Measurements from ENCODE around the gene ZNHIT6. TPM values are rescaled to one million over a fixed set of nuclear protein-coding genes. Genes with fewer than 3 reads are reported as not detected.

Gene ZNHIT6
- polyA plus RNA-seq, 3 donors = 1.7 to 3.2 (median 2.0) TPM

DNA sequence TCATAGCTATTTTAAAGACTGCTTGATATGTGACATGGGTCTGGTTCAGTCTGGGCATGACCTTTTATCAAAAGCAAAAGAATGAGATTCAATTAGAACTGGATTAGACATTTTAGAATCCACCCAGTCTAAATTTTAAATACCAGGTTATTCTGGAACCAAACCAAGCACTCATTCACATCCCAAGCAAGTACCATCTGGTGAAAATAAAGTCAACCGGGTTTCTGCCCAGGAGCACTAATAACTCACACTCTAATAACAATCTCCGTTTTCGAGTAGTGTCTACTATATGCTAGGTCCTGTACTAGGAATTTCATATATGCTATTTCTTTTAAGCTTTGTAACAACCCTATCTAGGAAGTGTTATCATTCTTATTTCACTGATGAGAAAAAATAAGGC lies 30.6 kb downstream of the ZNHIT6 start:
- Mint-ChIP-seq H3K4me3 (no peak overlapping the region), H3K9me3 (no peaks in the 10 kb centered on the region), H3K27ac (no peak overlapping the region), H3K27me3 (ENCODE audit: low read depth in 3 of 3) (no peaks in the 10 kb centered on the region), H3K4me1 (no peaks in the 10 kb centered on the region), H3K36me3 (peaks cover 32 to 41% of the 10 kb centered on the region in 2 donors)
- peaks cover 32 to 65% of the 10 kb centered on the region in 2 donors for H3K36me3 ChIP-seq (replicated peaks in 1 of 2; ENCODE audit: control insufficient read depth in 1 of 2, insufficient read depth in 2 of 2, low read length in 2 of 2)
- TF ChIP-seq, protein P1, sequence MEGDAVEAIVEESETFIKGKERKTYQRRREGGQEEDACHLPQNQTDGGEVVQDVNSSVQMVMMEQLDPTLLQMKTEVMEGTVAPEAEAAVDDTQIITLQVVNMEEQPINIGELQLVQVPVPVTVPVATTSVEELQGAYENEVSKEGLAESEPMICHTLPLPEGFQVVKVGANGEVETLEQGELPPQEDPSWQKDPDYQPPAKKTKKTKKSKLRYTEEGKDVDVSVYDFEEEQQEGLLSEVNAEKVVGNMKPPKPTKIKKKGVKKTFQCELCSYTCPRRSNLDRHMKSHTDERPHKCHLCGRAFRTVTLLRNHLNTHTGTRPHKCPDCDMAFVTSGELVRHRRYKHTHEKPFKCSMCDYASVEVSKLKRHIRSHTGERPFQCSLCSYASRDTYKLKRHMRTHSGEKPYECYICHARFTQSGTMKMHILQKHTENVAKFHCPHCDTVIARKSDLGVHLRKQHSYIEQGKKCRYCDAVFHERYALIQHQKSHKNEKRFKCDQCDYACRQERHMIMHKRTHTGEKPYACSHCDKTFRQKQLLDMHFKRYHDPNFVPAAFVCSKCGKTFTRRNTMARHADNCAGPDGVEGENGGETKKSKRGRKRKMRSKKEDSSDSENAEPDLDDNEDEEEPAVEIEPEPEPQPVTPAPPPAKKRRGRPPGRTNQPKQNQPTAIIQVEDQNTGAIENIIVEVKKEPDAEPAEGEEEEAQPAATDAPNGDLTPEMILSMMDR (IDR thresholded peaks at IDR 0.05) = no peak
- no peaks in the 10 kb centered on the region for H3K79me2 ChIP-seq (ENCODE audit: insufficient read depth, low read length)
- no peaks in the 10 kb centered on the region for H4K20me1 ChIP-seq (ENCODE audit: insufficient read depth, low read length)
- no peaks in the 10 kb centered on the region for H3K9me3 ChIP-seq (replicated peaks in 1 of 2; ENCODE audit: control insufficient read depth in 1 of 2, insufficient read depth in 1 of 2, low read length in 2 of 2)
- H3K4me1 ChIP-seq (ENCODE audit: control insufficient read depth in 1 of 2, insufficient read depth in 2 of 2, low read length in 2 of 2) = no peaks in the 10 kb centered on the region
- no peak overlapping the region for H3K9ac ChIP-seq (ENCODE audit: insufficient read depth, low read length, poor library complexity, severe bottlenecking)
- no peaks in the 10 kb centered on the region for H3K27me3 ChIP-seq (ENCODE audit: control insufficient read depth in 2 of 2, insufficient read depth in 2 of 2, low read length in 2 of 2)
- no peak overlapping the region for H3K4me3 ChIP-seq (replicated peaks in 1 of 3; ENCODE audit: low read depth in 2 of 3, low read length in 3 of 3)
- no peak overlapping the region for H2AFZ ChIP-seq (ENCODE audit: insufficient read depth, low read depth, low read length, poor library complexity, severe bottlenecking)
- no peak for DNase-seq
- H3K4me2 ChIP-seq (replicated peaks; ENCODE audit: extremely low read depth, low read length, poor library complexity, severe bottlenecking) = no peak overlapping the region
- no CpG with 5 or more reads among the region's 3 CpGs for WGBS (ENCODE audit: insufficient coverage)
- intact Hi-C loops (cut with micrococcal nuclease) = no loop called here
- no peak overlapping the region for H3K27ac ChIP-seq (ENCODE audit: low read depth in 1 of 2, low read length in 2 of 2)

DNA sequence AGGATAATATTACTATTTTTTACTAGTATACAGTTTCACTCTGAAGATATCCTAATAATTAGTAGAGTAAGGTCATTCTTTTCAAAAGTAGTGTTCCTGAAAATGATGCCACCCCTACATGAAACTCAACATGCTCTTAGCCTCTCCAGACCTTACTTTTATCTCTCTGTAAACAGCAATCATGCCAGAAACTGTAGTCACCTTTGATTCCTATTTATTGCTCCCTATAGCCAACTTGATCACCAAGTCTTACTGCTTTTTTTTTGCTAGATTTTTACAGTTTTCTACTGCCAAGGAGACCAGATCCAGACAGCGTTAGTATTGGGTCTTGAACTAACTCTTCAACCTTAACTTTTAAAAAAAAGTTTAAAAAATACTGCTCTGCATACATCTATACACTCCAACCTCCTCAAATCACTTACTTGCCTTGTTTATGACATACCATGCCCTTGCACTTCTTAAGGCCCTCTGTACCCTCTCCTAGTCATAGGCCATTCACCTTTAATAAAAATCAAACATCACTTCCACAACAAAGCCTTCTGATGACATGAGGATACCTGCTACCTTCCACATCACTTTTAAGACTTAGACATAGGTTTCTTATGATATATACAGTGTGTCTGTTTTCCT lies 36.1 kb downstream of the ZNHIT6 start:
- Histone ChIP-seq H3K9me3 (replicated peaks in 1 of 2; ENCODE audit: control insufficient read depth in 1 of 2, insufficient read depth in 1 of 2, low read length in 2 of 2) (no peaks in the 10 kb centered on the region), H3K27me3 (ENCODE audit: control insufficient read depth in 2 of 2, insufficient read depth in 2 of 2, low read length in 2 of 2) (no peaks in the 10 kb centered on the region), H3K9ac (ENCODE audit: insufficient read depth, low read length, poor library complexity, severe bottlenecking) (no peak overlapping the region), H3K79me2 (ENCODE audit: insufficient read depth, low read length) (no peaks in the 10 kb centered on the region), H2AFZ (ENCODE audit: insufficient read depth, low read depth, low read length, poor library complexity, severe bottlenecking) (no peak overlapping the region), H4K20me1 (ENCODE audit: insufficient read depth, low read length) (no peaks in the 10 kb centered on the region), H3K36me3 (replicated peaks in 1 of 2; ENCODE audit: control insufficient read depth in 1 of 2, insufficient read depth in 2 of 2, low read length in 2 of 2) (peaks cover 16 to 62% of the 10 kb centered on the region in 2 donors), H3K27ac (ENCODE audit: low read depth in 1 of 2, low read length in 2 of 2) (no peak overlapping the region), H3K4me1 (ENCODE audit: control insufficient read depth in 1 of 2, insufficient read depth in 2 of 2, low read length in 2 of 2) (no peaks in the 10 kb centered on the region), H3K4me2 (replicated peaks; ENCODE audit: extremely low read depth, low read length, poor library complexity, severe bottlenecking) (no peak overlapping the region), H3K4me3 (replicated peaks in 1 of 3; ENCODE audit: low read depth in 2 of 3, low read length in 3 of 3) (no peak overlapping the region)
- Mint-ChIP-seq H3K4me1 (no peaks in the 10 kb centered on the region), H3K27ac (no peak overlapping the region), H3K9me3 (no peaks in the 10 kb centered on the region), H3K4me3 (no peak overlapping the region), H3K27me3 (ENCODE audit: low read depth in 3 of 3) (no peaks in the 10 kb centered on the region), H3K36me3 (peaks cover 50 to 52% of the 10 kb centered on the region in 2 donors)
- intact Hi-C loops (cut with micrococcal nuclease) = no loop called here
- TF ChIP-seq, protein P1 (IDR thresholded peaks at IDR 0.05) = no peak
- DNase-seq = no peak
- WGBS (ENCODE audit: insufficient coverage) = 100% methylated on average over 1 of the region's 1 CpG

Data from CD14-positive monocyte (primary cell).